ENCODE results near the gene ASB18. TPM values are rescaled to one million over a fixed set of nuclear protein-coding genes. Genes with fewer than 3 reads are reported as not detected.

Gene ASB18
- total RNA-seq, 4 donors from 2014 or later = not detected

GRCh38 chr2:236163471-236164200 is 100.6 kb downstream of the ASB18 start:
- no peak for DNase-seq (ENCODE audit: low spot score)

GRCh38 chr2:236162882-236163470 is 101.2 kb downstream of the ASB18 start:
- ATAC-seq (ENCODE audit: low FRiP score) = no peak
- no peak for TF ChIP-seq CTCF (IDR thresholded peaks at IDR 0.05)
- no peak for DNase-seq (ENCODE audit: low spot score)

More at GRCh38 chr2:236163471-236164200, 100.6 kb downstream of the ASB18 start:
- no peak for ATAC-seq (ENCODE audit: low FRiP score)
- TF ChIP-seq CTCF (IDR thresholded peaks at IDR 0.05) = no peak

GRCh38 chr2:236162031-236162845 is 102.0 kb downstream of the ASB18 start:
- DNase-seq (ENCODE audit: low spot score) (no peak), ATAC-seq (ENCODE audit: low FRiP score) (no peak)
- TF ChIP-seq CTCF (IDR thresholded peaks at IDR 0.05) = no peak

- no peak for DNase-seq (ENCODE audit: low spot score)
- no peak for ATAC-seq (ENCODE audit: low FRiP score)
- TF ChIP-seq CTCF (IDR thresholded peaks at IDR 0.05) = no peak
Measured at GRCh38 chr2:236161531-236161930, 102.7 kb downstream of the ASB18 start.

- no peak for TF ChIP-seq CTCF (IDR thresholded peaks at IDR 0.05)
- ATAC-seq (ENCODE audit: low FRiP score) (no peak), DNase-seq (ENCODE audit: low spot score) (no peak)
Measured at GRCh38 chr2:236161082-236161462, 103.1 kb downstream of the ASB18 start.

- no peak for DNase-seq (ENCODE audit: low spot score)
- ATAC-seq (ENCODE audit: low FRiP score) = no peak
- no peak for TF ChIP-seq CTCF (IDR thresholded peaks at IDR 0.05)
Measured at GRCh38 chr2:236160366-236161081, 103.7 kb downstream of the ASB18 start.

Data from omental fat pad (tissue), 4 donors.